Neural progenitor cell (in vitro differentiated cells): Measurements from ENCODE around the gene PATJ. TPM values are rescaled to one million over a fixed set of nuclear protein-coding genes. Genes with fewer than 3 reads are reported as not detected.
A peak's percentile ranks its signal among the peaks of the same experiment; 100 is the strongest.

Experiments
- DNase-seq: peaks from one replicate; pipeline ENCODE4 v3.0.0-alpha.2; 2016; ENCODE audit warnings: low spot score
- H2AFZ ChIP-seq: fragments of 200-600 bp; sonication (generic); replicated peaks from 2 replicates; pipeline ENCODE4 v1.6.1; 2016; ENCODE audit warnings: antibody characterized with exemption
- H3F3A ChIP-seq: fragments of 200-600 bp; sonication (generic); 2 replicates; pipeline ENCODE4 v1.6.1; 2016; ENCODE audit warnings: antibody characterized with exemption, low read depth
- H3K27ac ChIP-seq: fragments of 200-600 bp; sonication (generic); 2 replicates; pipeline ENCODE4 v1.5.1; 2016; ENCODE audit warnings: mild to moderate bottlenecking
- H3K27me3 ChIP-seq: fragments of 200-600 bp; sonication (generic); 2 replicates; pipeline ENCODE4 v1.6.1; 2016; ENCODE audit warnings: mild to moderate bottlenecking, moderate library complexity
- H3K36me3 ChIP-seq: fragments of 200-600 bp; sonication (generic); 2 replicates; pipeline ENCODE4 v1.5.1; 2016
- H3K4me1 ChIP-seq: fragments of 200-600 bp; sonication (generic); 2 replicates; pipeline ENCODE4 v1.6.1; 2016; ENCODE audit warnings: mixed run types
- H3K4me2 ChIP-seq: fragments of 200-600 bp; sonication (generic); 2 replicates; pipeline ENCODE4 v1.6.1; 2016
- H3K4me3 ChIP-seq: fragments of 200-600 bp; sonication (generic); 2 replicates; pipeline ENCODE4 v1.5.1; 2016
- H3K79me2 ChIP-seq: fragments of 200-600 bp; sonication (generic); 2 replicates; pipeline ENCODE4 v1.6.1; 2016; ENCODE audit warnings: low read depth
- H3K9ac ChIP-seq: fragments of 200-600 bp; sonication (generic); 2 replicates; pipeline ENCODE4 v1.6.1; 2016
- H3K9me3 ChIP-seq: fragments of 200-600 bp; sonication (generic); 2 replicates; pipeline ENCODE4 v1.5.1; 2016; ENCODE audit warnings: low read depth
- H4K20me1 ChIP-seq: fragments of 200-600 bp; sonication (generic); 2 replicates; pipeline ENCODE4 v1.6.1; 2016; ENCODE audit warnings: low read depth
- H3K27ac Mint-ChIP-seq: 3 replicates; pipeline ENCODE4 v1.8.0; 2021; ENCODE audit warnings: mixed read lengths
- H3K27me3 Mint-ChIP-seq: 2 replicates; pipeline ENCODE4 v1.8.0; 2022; ENCODE audit warnings: low read depth, mild to moderate bottlenecking, inconsistent platforms, moderate library complexity, mixed read lengths; ENCODE audit not compliant: insufficient read depth
- H3K36me3 Mint-ChIP-seq: 3 replicates; pipeline ENCODE4 v1.8.0; 2021; ENCODE audit warnings: mixed read lengths
- H3K4me1 Mint-ChIP-seq: 3 replicates; pipeline ENCODE4 v1.8.0; 2021; ENCODE audit warnings: mixed read lengths
- H3K4me3 Mint-ChIP-seq: 3 replicates; pipeline ENCODE4 v1.8.0; 2021; ENCODE audit warnings: mild to moderate bottlenecking, moderate library complexity, mixed read lengths
- H3K9me3 Mint-ChIP-seq: 3 replicates; pipeline ENCODE4 v1.8.0; 2020; ENCODE audit warnings: mixed read lengths
- CTCF ChIP-seq: fragments of 200-600 bp; sonication (generic); IDR thresholded peaks from 2 replicates; pipeline ENCODE4 v1.5.1; 2017; ENCODE audit warnings: antibody characterized with exemption, mild to moderate bottlenecking
- EZH2 ChIP-seq: fragments of 200-600 bp; sonication (generic); IDR thresholded peaks from 2 replicates; pipeline ENCODE4 v1.6.1; 2017; ENCODE audit warnings: antibody characterized with exemption, mild to moderate bottlenecking, moderate library complexity
- EZH2phosphoT487 ChIP-seq: fragments of 200-600 bp; sonication (generic); IDR thresholded peaks from 2 replicates; pipeline ENCODE4 v1.6.1; 2017; ENCODE audit warnings: antibody characterized with exemption
- total RNA-seq: library from RNA; depleted of rRNA; stranded (reverse); fragments of >200 nt; gene quantifications from 2 replicates; pipeline ENCODE4 v1.2.3, GENCODE V29; 2015; ENCODE audit warnings: low replicate concordance

PATJ gene
- total RNA-seq, 1 donor from 2014 or later, result 24.8 TPM

GRCh38 chr1:62175568-62176179, 433.4 kb downstream of the PATJ start:
- Histone ChIP-seq H3K27ac (no peak overlapping the region), H2AFZ (peak overlapping the region; percentile 89), H4K20me1 (no peaks in the 10 kb centered on the region), H3K27me3 (no peaks in the 10 kb centered on the region), H3K79me2 (no peaks in the 10 kb centered on the region), H3K4me2 (no peak overlapping the region), H3K4me1 (peaks cover 19% of the 10 kb centered on the region), H3K4me3 (no peak overlapping the region), H3K36me3 (no peaks in the 10 kb centered on the region), H3K9me3 (no peaks in the 10 kb centered on the region), H3F3A (peaks cover 19% of the 10 kb centered on the region), H3K9ac (no peak overlapping the region)
- peaks cover 4% of the 10 kb centered on the region for H3K27me3 Mint-ChIP-seq
- H3K4me3 Mint-ChIP-seq, result no peak overlapping the region
- no peaks in the 10 kb centered on the region for H3K36me3 Mint-ChIP-seq
- peak overlapping the region; percentile 2 for H3K27ac Mint-ChIP-seq
- peaks cover 10% of the 10 kb centered on the region for H3K4me1 Mint-ChIP-seq
- no peak for TF ChIP-seq EZH2
- peak; percentile 88 for TF ChIP-seq CTCF
- H3K9me3 Mint-ChIP-seq, result no peaks in the 10 kb centered on the region
- DNase-seq, result peak; percentile 70

- Histone ChIP-seq H3K9ac (no peak overlapping the region), H3K4me3 (no peak overlapping the region), H3K9me3 (no peaks in the 10 kb centered on the region), H2AFZ (no peak overlapping the region), H3K79me2 (no peaks in the 10 kb centered on the region), H3K27me3 (no peaks in the 10 kb centered on the region), H3K4me1 (peaks cover 29% of the 10 kb centered on the region), H3K27ac (no peak overlapping the region), H3K4me2 (no peak overlapping the region), H3K36me3 (no peaks in the 10 kb centered on the region), H3F3A (peaks cover 30% of the 10 kb centered on the region), H4K20me1 (no peaks in the 10 kb centered on the region)
- Mint-ChIP-seq H3K4me1 (peaks cover 9% of the 10 kb centered on the region), H3K4me3 (no peak overlapping the region), H3K9me3 (no peaks in the 10 kb centered on the region), H3K27ac (peak overlapping the region; percentile 69), H3K27me3 (peaks cover 4% of the 10 kb centered on the region), H3K36me3 (no peaks in the 10 kb centered on the region)
- DNase-seq, result no peak
- TF ChIP-seq CTCF (no peak), EZH2 (no peak), EZH2phosphoT487 (no peak)
Measured at GRCh38 chr1:62176597-62177312, 434.5 kb downstream of the PATJ start.

GRCh38 chr1:62177621-62178020, 435.3 kb downstream of the PATJ start:
- Mint-ChIP-seq H3K4me1 (peaks cover 17% of the 10 kb centered on the region), H3K36me3 (no peaks in the 10 kb centered on the region), H3K27ac (no peak overlapping the region), H3K9me3 (no peaks in the 10 kb centered on the region), H3K4me3 (no peak overlapping the region), H3K27me3 (peaks cover 4% of the 10 kb centered on the region)
- DNase-seq, result no peak
- Histone ChIP-seq H3K4me1 (peaks cover 38% of the 10 kb centered on the region), H3K27ac (no peak overlapping the region), H3K4me2 (no peak overlapping the region), H3K9ac (no peak overlapping the region), H3K4me3 (no peak overlapping the region), H3K9me3 (no peaks in the 10 kb centered on the region), H3F3A (peaks cover 38% of the 10 kb centered on the region), H3K27me3 (no peaks in the 10 kb centered on the region), H4K20me1 (no peaks in the 10 kb centered on the region), H2AFZ (no peak overlapping the region), H3K79me2 (no peaks in the 10 kb centered on the region), H3K36me3 (no peaks in the 10 kb centered on the region)
- TF ChIP-seq EZH2phosphoT487 (no peak), EZH2 (no peak), CTCF (no peak)
